ENCODE measurements around the gene MRPS18A. TPM values are rescaled to one million over a fixed set of nuclear protein-coding genes. Genes with fewer than 3 reads are reported as not detected.
A peak's percentile ranks its signal among the peaks of the same experiment; 100 is the strongest.

Gene MRPS18A
- total and polyA plus RNA-seq, 2 of the 13 experiments (the other 11 are each of a cell fraction or from before 2014, with no cell fraction given): 87.8 to 89.1 TPM

DNA sequence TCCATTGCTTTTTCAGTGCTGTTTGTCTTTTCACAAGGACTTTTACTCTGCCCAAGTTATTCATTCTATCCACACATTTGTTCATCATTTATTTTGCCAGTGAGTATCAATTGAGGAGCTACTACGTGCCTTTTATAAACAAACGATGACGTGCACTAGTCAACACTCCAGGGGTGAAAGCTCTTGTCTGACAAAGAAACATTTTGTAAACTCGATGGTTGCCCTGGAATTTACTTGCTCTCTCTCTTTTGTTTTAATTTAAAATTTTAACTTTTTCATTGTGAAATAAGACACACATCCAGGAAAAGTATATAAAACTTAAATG is 8.3 kb upstream of the MRPS18A start (continued):
- no peak for TF ChIP-seq KDM2A (CRISPR knock-in tag; IDR thresholded peaks at IDR 0.05; ENCODE audit: borderline replicate concordance, low read depth)
- no peak for TF ChIP-seq NR2C2 (CRISPR knock-in tag; IDR thresholded peaks at IDR 0.05; ENCODE audit: borderline replicate concordance)
- TF ChIP-seq KDM1A (CRISPR knock-in tag; IDR thresholded peaks at IDR 0.05): no peak
- no peak for TF ChIP-seq ZNF329 (CRISPR knock-in tag; IDR thresholded peaks at IDR 0.05; ENCODE audit: low read depth)

- Histone ChIP-seq H3K27me3 (ENCODE audit: control insufficient read depth in 1 of 2, insufficient read depth in 2 of 2, low read length in 2 of 2) (peaks cover 3 to 15% of the 10 kb centered on the region in 2 experiments; a peak in 2 of 5 replicates), H4K20me1 (ENCODE audit: insufficient read depth, low read length) (no peaks in the 10 kb centered on the region), H3K9ac (ENCODE audit: insufficient read depth, low read depth, low read length) (no peak overlapping the region), H3K9me3 (ENCODE audit: low read length) (no peaks in the 10 kb centered on the region), H3K4me2 (ENCODE audit: low read depth, low read length) (peak overlapping the region; percentile 64), H3K4me1 (ENCODE audit: insufficient read depth, low read length) (peaks cover 40% of the 10 kb centered on the region), H3K36me3 (replicated peaks in 1 of 2; ENCODE audit: control insufficient read depth in 1 of 2, insufficient read depth in 2 of 2, low read length in 2 of 2) (no peaks in the 10 kb centered on the region), H3K4me3 (replicated peaks in 1 of 3; ENCODE audit: insufficient read depth in 1 of 3, low read depth in 2 of 3, low read length in 3 of 3) (peak overlapping the region in 1 of 3 experiments; percentile 25; a peak in 1 of 6 replicates), H2AFZ (ENCODE audit: low read length) (peak overlapping the region; percentile 55), H3K79me2 (ENCODE audit: insufficient read depth, low read length) (no peaks in the 10 kb centered on the region), H3K27ac (ENCODE audit: extremely low read length, insufficient read depth, low read length) (no peak overlapping the region)
- in situ Hi-C loops (cut with HindIII; ENCODE audit: extremely low pct_ligation_motif_present, low pct_unique_long_range_greater_than_20kb) (no loop called here), intact Hi-C loops (cut with micrococcal nuclease; ENCODE audit: unreplicated experiment) (no loop called here)
- ChIA-PET CTCF (ENCODE audit: low intra/inter-chr PET ratio, low total read pairs) (no interaction called here), POLR2A (interaction anchor here (1.2 kb wide), 1 partner anchor 23 kb away, joined by 3 read pairs; no protein-coding TSS in a partner anchor)
- no peak for DNase-seq (ENCODE audit: low spot score)
- ATAC-seq: peak; percentile 28
- FAIRE-seq: no peak
- BruUV-seq (replicated peaks): no TSS peak
- 19% methylated on average over 9 of the region's 9 CpGs for WGBS (ENCODE audit: low lambda C conversion rate)
- 0 out of 2 replicates have a peak, but pooled peaks have one; percentile 38 for TF ChIP-seq ZNF280D (CRISPR knock-in tag; IDR thresholded peaks at IDR 0.05)
- TF ChIP-seq HDAC2 (CRISPR knock-in tag; IDR thresholded peaks at IDR 0.05): 0 out of 2 replicates have a peak, but pooled peaks have one; percentile 22
- TF ChIP-seq ARHGAP35 (CRISPR knock-in tag; IDR thresholded peaks at IDR 0.05; ENCODE audit: borderline replicate concordance): no peak
- TF ChIP-seq ARID3A (IDR thresholded peaks at IDR 0.05; ENCODE audit: low read depth, low read length): no peak
- TF ChIP-seq FOXA1 (IDR thresholded peaks at IDR 0.05): no peak
- no peak for TF ChIP-seq FOXA1 (CRISPR knock-in tag; IDR thresholded peaks at IDR 0.05)
- peak; percentile 69; the same call in 1 of the 2 replicates for TF ChIP-seq SOX5 (CRISPR knock-in tag; IDR thresholded peaks at IDR 0.05; ENCODE audit: borderline replicate concordance)
- no peak for TF ChIP-seq ZNF446 (CRISPR knock-in tag; IDR thresholded peaks at IDR 0.05)
- 0 out of 2 replicates have a peak, but pooled peaks have one; percentile 27 for TF ChIP-seq ZNF292 (CRISPR knock-in tag; IDR thresholded peaks at IDR 0.05; ENCODE audit: borderline replicate concordance, low read depth)
- peak; percentile 9; the same call in 1 of the 2 replicates for TF ChIP-seq SALL1 (CRISPR knock-in tag; IDR thresholded peaks at IDR 0.05)
- TF ChIP-seq SOX13 (IDR thresholded peaks at IDR 0.05): no peak
- peak in 1 of 2 experiments; percentile 79; a peak in 2 of 4 replicates for TF ChIP-seq SOX13 (CRISPR knock-in tag; conservative IDR thresholded peaks at IDR 0.05 in 1 of 2, IDR thresholded peaks at IDR 0.05 in 1 of 2)
- 0 out of 4 replicates have a peak, but pooled peaks of 1 of the 2 experiments have one; percentile 23 for TF ChIP-seq EP300 (IDR thresholded peaks at IDR 0.05; ENCODE audit: low read depth in 2 of 2, low read length in 2 of 2)
- TF ChIP-seq EP300 (CRISPR knock-in tag; IDR thresholded peaks at IDR 0.05; ENCODE audit: borderline replicate concordance): no peak
- TF ChIP-seq ZFX (CRISPR knock-in tag; IDR thresholded peaks at IDR 0.05; ENCODE audit: low read depth): peak; percentile 46; the same call in 1 of the 2 replicates
Measured at GRCh38 chr6:43695215-43695966, 7.8 kb upstream of the MRPS18A start.

All from HepG2 (cell line).